Glutamatergic neuron (in vitro differentiated cells): ENCODE data around the gene CLDND2. TPM values are rescaled to one million over a fixed set of nuclear protein-coding genes. Genes with fewer than 3 reads are reported as not detected.

ENCODE experiments used
- DNase-seq: peaks from one replicate; pipeline ENCODE4 v3.0.0; 2022
- H3K27ac Mint-ChIP-seq: one replicate; pipeline ENCODE4 v1.8.0; 2020; ENCODE audit warnings: mild to moderate bottlenecking, mixed read lengths, inconsistent platforms; ENCODE audit not compliant: unreplicated experiment
- H3K27me3 Mint-ChIP-seq: one replicate; pipeline ENCODE4 v1.8.0; 2020; ENCODE audit warnings: mild to moderate bottlenecking, moderate library complexity, mixed read lengths, inconsistent platforms; ENCODE audit not compliant: unreplicated experiment
- H3K36me3 Mint-ChIP-seq: one replicate; pipeline ENCODE4 v1.8.0; 2020; ENCODE audit warnings: mild to moderate bottlenecking, mixed read lengths, inconsistent platforms; ENCODE audit not compliant: unreplicated experiment
- H3K4me1 Mint-ChIP-seq: one replicate; pipeline ENCODE4 v1.8.0; 2020; ENCODE audit warnings: mild to moderate bottlenecking, low read depth, mixed read lengths, inconsistent platforms; ENCODE audit not compliant: unreplicated experiment
- H3K4me3 Mint-ChIP-seq: one replicate; pipeline ENCODE4 v1.8.0; 2020; ENCODE audit warnings: mild to moderate bottlenecking, mixed read lengths, inconsistent platforms; ENCODE audit not compliant: unreplicated experiment
- H3K9me3 Mint-ChIP-seq: one replicate; pipeline ENCODE4 v1.8.0; 2020; ENCODE audit warnings: mild to moderate bottlenecking, moderate library complexity, mixed read lengths, inconsistent platforms; ENCODE audit not compliant: unreplicated experiment
- CTCF ChIP-seq: fragments of 200-600 bp; sonication (generic); IDR thresholded peaks from one replicate; pipeline ENCODE4 v1.5.0; 2021; ENCODE audit not compliant: partially characterized antibody, unreplicated experiment
- total RNA-seq: library from RNA; stranded (reverse); fragmentation: NEBNext Ultra II Directional; extraction: Animal tissue kit (Norgen Biotek cat#: 25700); gene quantifications from one replicate; pipeline ENCODE4 v1.2.1, GENCODE V29; 2021; ENCODE audit not compliant: unreplicated experiment

The CLDND2 gene
- total RNA-seq, 1 donor from 2014 or later: not detected

- H3K27ac Mint-ChIP-seq: no peak overlapping the region
- TF ChIP-seq CTCF: no peak
- H3K4me1 Mint-ChIP-seq: no peaks in the 10 kb centered on the region
- no peaks in the 10 kb centered on the region for H3K9me3 Mint-ChIP-seq
- peaks cover 3% of the 10 kb centered on the region for H3K27me3 Mint-ChIP-seq
- H3K4me3 Mint-ChIP-seq: no peak overlapping the region
- no peaks in the 10 kb centered on the region for H3K36me3 Mint-ChIP-seq
- DNase-seq: no peak
These were observed 13.2 kb upstream of the CLDND2 start for GRCh38 chr19:51382004-51382403.

GRCh38 chr19:51380379-51380778 lies 11.6 kb upstream of the CLDND2 start:
- H3K9me3 Mint-ChIP-seq: no peaks in the 10 kb centered on the region
- no peak overlapping the region for H3K4me3 Mint-ChIP-seq
- DNase-seq: no peak
- no peaks in the 10 kb centered on the region for H3K36me3 Mint-ChIP-seq
- peaks cover 2% of the 10 kb centered on the region for H3K27me3 Mint-ChIP-seq
- TF ChIP-seq CTCF: no peak
- H3K4me1 Mint-ChIP-seq: no peaks in the 10 kb centered on the region
- H3K27ac Mint-ChIP-seq: no peak overlapping the region

GRCh38 chr19:51377422-51377821 lies 8.6 kb upstream of the CLDND2 start:
- H3K4me3 Mint-ChIP-seq: no peak overlapping the region
- no peaks in the 10 kb centered on the region for H3K36me3 Mint-ChIP-seq
- no peak overlapping the region for H3K27ac Mint-ChIP-seq
- no peak for DNase-seq
- peaks cover 2% of the 10 kb centered on the region for H3K9me3 Mint-ChIP-seq
- no peak for TF ChIP-seq CTCF
- no peaks in the 10 kb centered on the region for H3K4me1 Mint-ChIP-seq
- H3K27me3 Mint-ChIP-seq: peaks cover 7% of the 10 kb centered on the region

GRCh38 chr19:51375504-51376221 lies 6.9 kb upstream of the CLDND2 start:
- Mint-ChIP-seq H3K27me3 (peaks cover 6% of the 10 kb centered on the region), H3K27ac (no peak overlapping the region), H3K9me3 (peaks cover 3% of the 10 kb centered on the region), H3K36me3 (no peaks in the 10 kb centered on the region), H3K4me3 (no peak overlapping the region), H3K4me1 (no peaks in the 10 kb centered on the region)
- DNase-seq: no peak
- no peak for TF ChIP-seq CTCF

GRCh38 chr19:51372649-51373504 lies 4.1 kb upstream of the CLDND2 start, which contains the start of gene NKG7:
Gene NKG7, minus strand, starts transcription at chr19:51372654. Its CDS starts 119 bp downstream, at chr19:51372535.
- Mint-ChIP-seq H3K36me3 (no peaks in the 10 kb centered on the region), H3K27me3 (peaks cover 12% of the 10 kb centered on the region), H3K4me1 (peaks cover 3% of the 10 kb centered on the region), H3K4me3 (no peak within 1 kb of the TSS), H3K9me3 (peaks cover 10% of the 10 kb centered on the region), H3K27ac (no peak within 1 kb of the TSS)
- no peak for TF ChIP-seq CTCF
- DNase-seq: no peak
